Ishikawa (cell line): ENCODE results near the gene GRK5.

ENCODE experiments used
- CEBPB ChIP-seq: IDR thresholded peaks from 2 replicates; pipeline ENCODE4 v1.6.1; 2012
- CREB1 ChIP-seq: IDR thresholded peaks from 2 replicates; pipeline ENCODE4 v1.6.1; 2012; ENCODE audit warnings: low read depth
- EGR1 ChIP-seq: IDR thresholded peaks from 2 replicates; pipeline ENCODE4 v1.6.1; 2012
- EP300 ChIP-seq: IDR thresholded peaks from 2 replicates; pipeline ENCODE4 v1.6.1; 2012; ENCODE audit warnings: borderline replicate concordance
- FOXM1 ChIP-seq: IDR thresholded peaks from 2 replicates; pipeline ENCODE4 v1.6.1; 2012; ENCODE audit warnings: low read depth, borderline replicate concordance
- NFIC ChIP-seq: IDR thresholded peaks from 2 replicates; pipeline ENCODE4 v1.6.1; 2012
- RAD21 ChIP-seq: IDR thresholded peaks from 2 replicates; pipeline ENCODE4 v1.6.1; 2012; ENCODE audit warnings: low read depth
- REST ChIP-seq: IDR thresholded peaks from 2 replicates; pipeline ENCODE4 v1.6.1; 2012; ENCODE audit warnings: low read depth, mild to moderate bottlenecking
- TAF1 ChIP-seq: IDR thresholded peaks from 2 replicates; pipeline ENCODE4 v1.6.1; 2012; ENCODE audit warnings: low read depth, mild to moderate bottlenecking
- TCF12 ChIP-seq: IDR thresholded peaks from 2 replicates; pipeline ENCODE4 v1.6.1; 2012; ENCODE audit warnings: low read depth
- TEAD4 ChIP-seq: IDR thresholded peaks from 2 replicates; pipeline ENCODE4 v1.6.1; 2012
- YY1 ChIP-seq: IDR thresholded peaks from 2 replicates; pipeline ENCODE4 v1.6.1; 2012; ENCODE audit warnings: low read depth
- ZBTB7A ChIP-seq: IDR thresholded peaks from 2 replicates; pipeline ENCODE4 v1.6.1; 2012; ENCODE audit warnings: low read depth
- TF ChIP-seq, protein P1 (sequence below): IDR thresholded peaks from 2 replicates; pipeline ENCODE4 v1.6.1; 2012
- TF ChIP-seq, protein P2 (sequence below): IDR thresholded peaks from 2 replicates; pipeline ENCODE4 v1.6.1; 2012

Gene GRK5

DNA sequence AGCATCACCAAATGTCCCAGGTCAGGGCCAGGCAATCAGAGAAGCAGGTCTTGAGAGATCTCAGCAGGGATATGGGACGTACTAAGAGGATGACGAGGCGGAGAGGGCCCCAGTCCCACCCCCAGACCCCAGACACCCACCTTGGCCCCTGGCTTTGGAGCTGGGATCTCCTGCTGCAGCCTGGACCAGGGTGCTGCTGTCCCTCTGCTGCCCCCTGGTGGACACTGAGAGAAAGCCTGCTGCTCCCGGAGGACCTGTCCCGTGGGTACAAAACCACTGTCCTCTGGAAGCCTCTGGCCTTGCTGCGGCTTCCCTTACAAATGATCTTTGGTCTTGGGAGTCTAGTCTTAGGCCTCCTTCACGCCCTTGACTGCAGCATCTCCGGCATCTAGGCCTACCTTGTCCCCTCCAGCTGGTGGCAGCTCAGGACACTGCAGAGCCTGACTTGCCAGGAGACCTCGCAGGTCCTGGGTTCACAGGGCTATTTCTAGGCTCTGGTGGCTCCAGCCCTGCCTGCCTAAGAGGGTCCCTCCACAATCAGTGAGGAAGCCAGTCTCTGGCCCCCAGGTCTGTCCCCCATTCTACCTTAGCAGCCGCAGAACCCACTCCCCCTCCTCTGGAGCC lies 238.1 kb downstream of the GRK5 start:
- TF ChIP-seq, protein P1, sequence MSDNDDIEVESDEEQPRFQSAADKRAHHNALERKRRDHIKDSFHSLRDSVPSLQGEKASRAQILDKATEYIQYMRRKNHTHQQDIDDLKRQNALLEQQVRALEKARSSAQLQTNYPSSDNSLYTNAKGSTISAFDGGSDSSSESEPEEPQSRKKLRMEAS, result no peak
- peak; percentile 8; the same call in 1 of the 2 replicates for TF ChIP-seq ZBTB7A
- peak; percentile 95 for TF ChIP-seq RAD21

- TF ChIP-seq EP300 (no peak), RAD21 (no peak), FOXM1 (no peak), ZBTB7A (no peak), TAF1 (no peak), NFIC (no peak), CREB1 (no peak), TEAD4 (no peak), REST (no peak), CEBPB (no peak), EGR1 (no peak), TCF12 (no peak)
- TF ChIP-seq, protein P2, sequence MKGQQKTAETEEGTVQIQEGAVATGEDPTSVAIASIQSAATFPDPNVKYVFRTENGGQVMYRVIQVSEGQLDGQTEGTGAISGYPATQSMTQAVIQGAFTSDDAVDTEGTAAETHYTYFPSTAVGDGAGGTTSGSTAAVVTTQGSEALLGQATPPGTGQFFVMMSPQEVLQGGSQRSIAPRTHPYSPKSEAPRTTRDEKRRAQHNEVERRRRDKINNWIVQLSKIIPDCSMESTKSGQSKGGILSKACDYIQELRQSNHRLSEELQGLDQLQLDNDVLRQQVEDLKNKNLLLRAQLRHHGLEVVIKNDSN, result no peak
Observed at GRCh38 chr10:119445935-119446317, 238.6 kb downstream of the GRK5 start.

GRCh38 chr10:119446441-119447277 lies 239.3 kb downstream of the GRK5 start:
- TF ChIP-seq ZBTB7A, result no peak
- TF ChIP-seq NFIC, result no peak
- no peak for TF ChIP-seq TCF12
- no peak for TF ChIP-seq EGR1
- TF ChIP-seq EP300, result no peak
- no peak for TF ChIP-seq TEAD4

GRCh38 chr10:119447421-119447820 lies 240.1 kb downstream of the GRK5 start:
- TF ChIP-seq RAD21 (no peak), FOXM1 (no peak), EP300 (no peak), CREB1 (no peak), ZBTB7A (no peak), REST (no peak), TCF12 (no peak), TEAD4 (no peak)
- TF ChIP-seq, protein P2, result no peak
- TF ChIP-seq, protein P1, result no peak

DNA sequence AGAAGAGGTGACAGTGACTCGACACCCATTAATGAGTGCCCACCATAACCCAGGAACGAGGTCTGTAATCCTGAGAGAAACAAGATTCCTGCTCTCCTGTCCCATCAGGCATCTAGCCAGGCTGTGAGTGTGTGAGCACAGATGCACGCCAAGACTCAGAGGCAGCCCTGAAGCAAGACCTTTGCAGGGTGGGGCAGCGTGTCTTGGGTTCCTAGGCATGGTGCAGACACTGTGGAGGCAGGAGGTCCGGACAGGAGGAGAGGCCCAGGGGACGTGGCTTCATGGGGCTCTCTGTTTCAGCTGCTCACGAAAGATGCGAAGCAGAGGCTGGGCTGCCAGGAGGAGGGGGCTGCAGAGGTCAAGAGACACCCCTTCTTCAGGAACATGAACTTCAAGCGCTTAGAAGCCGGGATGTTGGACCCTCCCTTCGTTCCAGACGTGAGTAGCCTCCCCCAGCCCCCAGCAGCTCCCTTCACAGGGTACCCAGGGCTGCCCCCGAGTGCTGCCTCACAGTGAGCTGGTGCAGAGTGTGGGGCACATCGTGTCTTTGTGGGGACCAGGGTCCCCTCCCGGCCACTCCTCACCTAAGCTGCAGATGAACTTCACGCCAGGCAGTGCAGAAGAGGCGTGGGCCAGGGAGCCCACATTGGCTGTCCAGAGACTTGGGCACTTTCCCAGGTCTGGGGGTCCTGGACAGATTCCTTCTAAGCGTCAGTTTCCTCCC lies 240.6 kb downstream of the GRK5 start:
- TF ChIP-seq YY1 (no peak), RAD21 (no peak), CEBPB (no peak), REST (no peak)
